DND-41 (cell line): ENCODE results near the gene DRC3.

ENCODE experiments used
- ATAC-seq: fragments of 200-7000 bp; cut with Tn5 transposase; 3 replicates; pipeline ENCODE4 v1.9.1; 2021; ENCODE audit warnings: low read depth; ENCODE audit not compliant: insufficient read depth
- DNase-seq: peaks from one replicate; pipeline ENCODE4 v3.0.0-alpha.2; 2020
- H2AFZ ChIP-seq: 2 replicates; pipeline ENCODE4 v1.6.0; 2012; ENCODE audit warnings: low read depth, low read length
- H3K27ac ChIP-seq: 2 replicates; pipeline ENCODE4 v1.5.1; 2012; ENCODE audit warnings: low read length, inconsistent platforms
- H3K27me3 ChIP-seq: fragments of 200-600 bp; sonication (generic); 2 replicates; pipeline ENCODE4 v1.6.0; 2012; ENCODE audit warnings: low read length, mild to moderate bottlenecking, inconsistent platforms; ENCODE audit not compliant: insufficient read depth, poor library complexity
- H3K36me3 ChIP-seq: 2 replicates; pipeline ENCODE4 v1.5.1; 2012; ENCODE audit warnings: low read length, inconsistent platforms; ENCODE audit not compliant: insufficient read depth
- H3K4me1 ChIP-seq: 2 replicates; pipeline ENCODE4 v1.5.1; 2012; ENCODE audit warnings: mild to moderate bottlenecking, low read length; ENCODE audit not compliant: insufficient read depth
- H3K4me2 ChIP-seq: 2 replicates; pipeline ENCODE4 v1.6.0; 2012; ENCODE audit warnings: mild to moderate bottlenecking, moderate library complexity, low read length, inconsistent platforms; ENCODE audit not compliant: insufficient read depth
- H3K4me3 ChIP-seq, 2 experiments: fragments of 200-600 bp in 1 of 2; shearing (Covaris generic) in 1 of 2; 2 replicates each; pipeline ENCODE4 v1.5.1; 2012 to 2016; ENCODE audit warnings: inconsistent platforms in 2 of 2, low read length in 2 of 2, mild to moderate bottlenecking in 2 of 2, low read depth in 1 of 2, moderate library complexity in 1 of 2
- H3K79me2 ChIP-seq: 2 replicates; pipeline ENCODE4 v1.6.0; 2012; ENCODE audit warnings: low read length, inconsistent platforms; ENCODE audit not compliant: insufficient read depth
- H3K9ac ChIP-seq: 2 replicates; pipeline ENCODE4 v1.6.0; 2012; ENCODE audit warnings: low read depth, mild to moderate bottlenecking, inconsistent platforms, low read length, moderate library complexity
- H3K9me3 ChIP-seq: 2 replicates; pipeline ENCODE4 v1.5.1; 2012; ENCODE audit warnings: low read length, moderate library complexity, mild to moderate bottlenecking, inconsistent platforms; ENCODE audit not compliant: insufficient read depth, severe bottlenecking
- H4K20me1 ChIP-seq: 2 replicates; pipeline ENCODE4 v1.6.0; 2012; ENCODE audit warnings: low read length; ENCODE audit not compliant: insufficient read depth
- EZH2 ChIP-seq: IDR thresholded peaks from 3 replicates; pipeline ENCODE4 v1.6.1; 2012; ENCODE audit warnings: borderline replicate concordance, low read depth, mild to moderate bottlenecking, moderate library complexity, low read length, inconsistent platforms; ENCODE audit not compliant: severe bottlenecking
- TF ChIP-seq, protein P1 (sequence below): IDR thresholded peaks from 2 replicates; pipeline ENCODE4 v1.5.1; 2012; ENCODE audit warnings: borderline replicate concordance, low read length, moderate library complexity, mild to moderate bottlenecking; ENCODE audit not compliant: poor library complexity, severe bottlenecking; ENCODE audit errors: extremely low read depth

DRC3 gene

DNA sequence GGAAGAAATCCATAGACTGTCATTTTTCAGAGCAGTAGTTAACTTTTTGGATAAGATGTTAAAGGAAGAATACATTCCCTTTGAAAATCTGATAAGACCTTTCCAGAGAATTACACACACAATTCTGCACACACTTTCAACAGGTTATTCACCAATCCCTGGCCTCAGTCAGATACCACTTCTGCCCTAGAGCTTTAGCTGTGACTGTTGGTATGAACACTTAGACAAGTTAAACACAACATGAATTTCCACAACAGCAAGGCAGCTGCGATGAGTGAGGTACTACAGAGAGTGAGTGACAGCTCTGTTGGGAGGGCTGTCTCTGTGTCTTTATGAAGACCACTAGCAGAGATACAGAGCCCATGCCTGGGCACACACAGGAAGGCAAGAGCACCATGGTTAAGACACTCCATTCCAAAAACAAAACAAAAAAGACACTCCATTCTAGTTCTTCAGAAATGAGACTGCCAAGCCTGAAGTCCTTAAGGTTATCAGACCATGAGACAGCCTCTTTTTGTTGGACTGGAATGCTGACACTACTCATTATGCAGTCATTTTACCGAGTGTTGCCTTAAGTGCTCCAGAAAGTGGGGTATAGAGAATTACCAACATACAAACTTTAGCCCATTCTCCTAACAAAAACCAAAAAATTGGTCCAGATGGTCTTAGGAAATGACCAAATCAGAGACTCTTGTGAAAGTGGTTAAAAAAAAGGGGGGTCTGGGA is 42.8 kb upstream of the DRC3 start:
- Histone ChIP-seq H3K4me2 (no peak overlapping the region), H3K4me3 (no peak overlapping the region), H3K27ac (no peak overlapping the region), H3K9ac (no peak overlapping the region), H3K79me2 (no peaks in the 10 kb centered on the region), H2AFZ (no peak overlapping the region), H3K4me1 (no peaks in the 10 kb centered on the region), H4K20me1 (peaks cover 6% of the 10 kb centered on the region; the same call in 1 of the 2 replicates), H3K36me3 (no peaks in the 10 kb centered on the region), H3K27me3 (no peaks in the 10 kb centered on the region), H3K9me3 (no peaks in the 10 kb centered on the region)
- ATAC-seq (no peak), DNase-seq (no peak)
- TF ChIP-seq, protein P1, sequence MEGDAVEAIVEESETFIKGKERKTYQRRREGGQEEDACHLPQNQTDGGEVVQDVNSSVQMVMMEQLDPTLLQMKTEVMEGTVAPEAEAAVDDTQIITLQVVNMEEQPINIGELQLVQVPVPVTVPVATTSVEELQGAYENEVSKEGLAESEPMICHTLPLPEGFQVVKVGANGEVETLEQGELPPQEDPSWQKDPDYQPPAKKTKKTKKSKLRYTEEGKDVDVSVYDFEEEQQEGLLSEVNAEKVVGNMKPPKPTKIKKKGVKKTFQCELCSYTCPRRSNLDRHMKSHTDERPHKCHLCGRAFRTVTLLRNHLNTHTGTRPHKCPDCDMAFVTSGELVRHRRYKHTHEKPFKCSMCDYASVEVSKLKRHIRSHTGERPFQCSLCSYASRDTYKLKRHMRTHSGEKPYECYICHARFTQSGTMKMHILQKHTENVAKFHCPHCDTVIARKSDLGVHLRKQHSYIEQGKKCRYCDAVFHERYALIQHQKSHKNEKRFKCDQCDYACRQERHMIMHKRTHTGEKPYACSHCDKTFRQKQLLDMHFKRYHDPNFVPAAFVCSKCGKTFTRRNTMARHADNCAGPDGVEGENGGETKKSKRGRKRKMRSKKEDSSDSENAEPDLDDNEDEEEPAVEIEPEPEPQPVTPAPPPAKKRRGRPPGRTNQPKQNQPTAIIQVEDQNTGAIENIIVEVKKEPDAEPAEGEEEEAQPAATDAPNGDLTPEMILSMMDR, result no peak
- no peak for TF ChIP-seq EZH2

DNA sequence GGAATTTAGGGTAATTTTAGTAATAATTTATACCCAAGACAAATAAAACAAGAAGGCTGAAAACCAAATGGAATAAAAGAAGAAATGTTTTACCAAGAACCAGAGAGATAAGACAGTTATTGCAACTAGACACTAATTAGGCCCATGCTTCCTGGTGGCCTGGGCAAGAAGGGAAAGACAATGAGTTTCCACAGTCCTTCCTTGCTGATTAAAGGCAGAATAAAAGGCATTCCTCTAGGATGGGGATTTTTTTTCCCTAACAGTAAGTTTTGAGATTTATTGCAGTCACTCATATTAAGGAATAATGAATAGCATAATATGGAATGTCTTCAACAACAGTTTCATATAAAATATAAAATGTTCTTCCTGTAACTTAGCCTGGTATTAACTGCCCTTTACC is 42.0 kb upstream of the DRC3 start:
- Histone ChIP-seq H3K4me3 (no peak overlapping the region), H3K9ac (no peak overlapping the region), H3K36me3 (no peaks in the 10 kb centered on the region), H2AFZ (no peak overlapping the region), H3K4me1 (no peaks in the 10 kb centered on the region), H3K9me3 (no peaks in the 10 kb centered on the region), H4K20me1 (peaks cover 7% of the 10 kb centered on the region; the same call in 1 of the 2 replicates), H3K4me2 (no peak overlapping the region), H3K27me3 (no peaks in the 10 kb centered on the region), H3K27ac (no peak overlapping the region), H3K79me2 (no peaks in the 10 kb centered on the region)
- TF ChIP-seq, protein P1, result no peak
- TF ChIP-seq EZH2, result no peak
- no peak for DNase-seq
- ATAC-seq, result no peak

- DNase-seq, result no peak
- no peak for TF ChIP-seq EZH2
- TF ChIP-seq, protein P1, result no peak
- no peak for ATAC-seq
Measured at GRCh38 chr17:17931159-17931558, 41.5 kb upstream of the DRC3 start.

More at GRCh38 chr17:17931159-17931558, 41.5 kb upstream of the DRC3 start:
- Histone ChIP-seq H3K4me2 (no peak overlapping the region), H3K36me3 (no peaks in the 10 kb centered on the region), H3K79me2 (no peaks in the 10 kb centered on the region), H3K9ac (no peak overlapping the region), H4K20me1 (peaks cover 10% of the 10 kb centered on the region; the same call in 1 of the 2 replicates), H3K4me3 (no peak overlapping the region), H3K27me3 (no peaks in the 10 kb centered on the region), H3K9me3 (no peaks in the 10 kb centered on the region), H3K27ac (no peak overlapping the region), H3K4me1 (no peaks in the 10 kb centered on the region), H2AFZ (no peak overlapping the region)
